HG02623 (cell line): Measurements from ENCODE around the gene LRRTM1.

Source experiments
- ATAC-seq: cut with Tn5 transposase; IDR thresholded peaks from one replicate; pipeline ENCODE4 v1.9.1; 2021; ENCODE audit warnings: moderate library complexity; ENCODE audit not compliant: unreplicated experiment

The LRRTM1 gene

GRCh38 chr2:80303909-80304837 is at the start of gene LRRTM1:
TSS of gene LRRTM1 (minus strand) at chr2:80304752. CDS start at chr2:80303819, 933 bp downstream.
- ATAC-seq = no peak

GRCh38 chr2:80351231-80351630 is 46.7 kb upstream of the LRRTM1 start:
- no peak for ATAC-seq

GRCh38 chr2:80348953-80349352 is 44.4 kb upstream of the LRRTM1 start:
- ATAC-seq = no peak

- no peak for ATAC-seq
Measured at GRCh38 chr2:80348078-80348477, 43.5 kb upstream of the LRRTM1 start.

- ATAC-seq = no peak
Measured at GRCh38 chr2:80340022-80340421, 35.5 kb upstream of the LRRTM1 start.

- no peak for ATAC-seq
Measured at GRCh38 chr2:80338794-80339193, 34.2 kb upstream of the LRRTM1 start.

- ATAC-seq = no peak
Measured at GRCh38 chr2:80335411-80335810, 30.9 kb upstream of the LRRTM1 start.

GRCh38 chr2:80333886-80334285 is 29.3 kb upstream of the LRRTM1 start:
- ATAC-seq = no peak

- ATAC-seq = no peak
Measured at GRCh38 chr2:80330527-80331450, 26.2 kb upstream of the LRRTM1 start.

- ATAC-seq = no peak
Measured at GRCh38 chr2:80329491-80329890, 24.9 kb upstream of the LRRTM1 start.

GRCh38 chr2:80328159-80328571 is 23.6 kb upstream of the LRRTM1 start:
- no peak for ATAC-seq

- ATAC-seq = no peak
Measured at GRCh38 chr2:80326861-80327260, 22.3 kb upstream of the LRRTM1 start.

- no peak for ATAC-seq
Measured at GRCh38 chr2:80326214-80326613, 21.7 kb upstream of the LRRTM1 start.

- no peak for ATAC-seq
Measured at GRCh38 chr2:80324525-80324924, 20.0 kb upstream of the LRRTM1 start.

GRCh38 chr2:80323610-80324009 is 19.1 kb upstream of the LRRTM1 start:
- no peak for ATAC-seq

- no peak for ATAC-seq
Measured at GRCh38 chr2:80322958-80323357, 18.4 kb upstream of the LRRTM1 start.

- ATAC-seq = no peak
Measured at GRCh38 chr2:80322311-80322920, 17.9 kb upstream of the LRRTM1 start.

- no peak for ATAC-seq
Measured at GRCh38 chr2:80312282-80312839, 7.8 kb upstream of the LRRTM1 start.

GRCh38 chr2:80311304-80311703 is 6.8 kb upstream of the LRRTM1 start:
- ATAC-seq = no peak

- ATAC-seq = no peak
Measured at GRCh38 chr2:80303006-80303908, 1.3 kb downstream of the LRRTM1 start.
